Measurements from ENCODE around the gene RPS14. TPM values are rescaled to one million over a fixed set of nuclear protein-coding genes. Genes with fewer than 3 reads are reported as not detected.
"Not testable (repeated sequence)": the region's sequence is repeated elsewhere in the genome, so short reads cannot be mapped to it uniquely, and the experiment has no call there.

Gene RPS14
- total RNA-seq, 3 donors from 2014 or later: 2,955 to 3,473 (median 3,075) TPM

GRCh38 chr5:150487199-150488061, 37.9 kb upstream of the RPS14 start:
- peaks cover 10% of the 10 kb centered on the region for H3K27me3 Mint-ChIP-seq (ENCODE audit: low read depth)
- no peak for ATAC-seq
- H3K36me3 Mint-ChIP-seq (ENCODE audit: insufficient read depth): no peaks in the 10 kb centered on the region
- DNase-seq: no peak
- no peaks in the 10 kb centered on the region for H3K9me3 Mint-ChIP-seq
- H3K4me3 Mint-ChIP-seq: peak overlapping the region; percentile 62
- H3K4me1 Mint-ChIP-seq (ENCODE audit: low read depth): peaks cover 9% of the 10 kb centered on the region

GRCh38 chr5:150486402-150487198, 37.1 kb upstream of the RPS14 start:
- Mint-ChIP-seq H3K4me3 (peak overlapping the region; percentile 62), H3K4me1 (ENCODE audit: low read depth) (peaks cover 9% of the 10 kb centered on the region), H3K9me3 (no peaks in the 10 kb centered on the region), H3K27me3 (ENCODE audit: low read depth) (peaks cover 10% of the 10 kb centered on the region), H3K36me3 (ENCODE audit: insufficient read depth) (no peaks in the 10 kb centered on the region)
- peak; percentile 25 for DNase-seq
- ATAC-seq: peak; percentile 62

GRCh38 chr5:150485693-150486401, 36.3 kb upstream of the RPS14 start:
- peak; percentile 61 to 64 for ATAC-seq
- Mint-ChIP-seq H3K27me3 (ENCODE audit: low read depth) (peaks cover 10% of the 10 kb centered on the region), H3K4me3 (peak overlapping the region; percentile 74), H3K36me3 (ENCODE audit: insufficient read depth) (no peaks in the 10 kb centered on the region), H3K4me1 (ENCODE audit: low read depth) (peaks cover 9% of the 10 kb centered on the region), H3K9me3 (no peaks in the 10 kb centered on the region)
- DNase-seq: peak; percentile 11

- no peak for DNase-seq
- Mint-ChIP-seq H3K36me3 (ENCODE audit: insufficient read depth) (no peaks in the 10 kb centered on the region), H3K27me3 (ENCODE audit: low read depth) (peaks cover 10% of the 10 kb centered on the region), H3K9me3 (no peaks in the 10 kb centered on the region), H3K4me3 (peak overlapping the region; percentile 74), H3K4me1 (ENCODE audit: low read depth) (peaks cover 9% of the 10 kb centered on the region)
- no peak for ATAC-seq
Measured at GRCh38 chr5:150484964-150485692, 35.6 kb upstream of the RPS14 start.

GRCh38 chr5:150481972-150482406, 32.5 kb upstream of the RPS14 start:
- DNase-seq (no peak), ATAC-seq (no peak)
- H3K4me3 Mint-ChIP-seq: no peak overlapping the region
- no peaks in the 10 kb centered on the region for H3K36me3 Mint-ChIP-seq (ENCODE audit: insufficient read depth)
- peaks cover 4% of the 10 kb centered on the region for H3K27me3 Mint-ChIP-seq (ENCODE audit: low read depth)
- H3K9me3 Mint-ChIP-seq: no peaks in the 10 kb centered on the region
- H3K4me1 Mint-ChIP-seq (ENCODE audit: low read depth): peaks cover 3% of the 10 kb centered on the region

- ATAC-seq (no peak), DNase-seq (no peak)
- Mint-ChIP-seq H3K27me3 (ENCODE audit: low read depth) (peaks cover 4% of the 10 kb centered on the region), H3K4me3 (no peak overlapping the region), H3K9me3 (no peaks in the 10 kb centered on the region), H3K4me1 (ENCODE audit: low read depth) (peaks cover 2% of the 10 kb centered on the region), H3K36me3 (ENCODE audit: insufficient read depth) (no peaks in the 10 kb centered on the region)
Measured at GRCh38 chr5:150481708-150481965, 32.1 kb upstream of the RPS14 start.

- Mint-ChIP-seq H3K27me3 (ENCODE audit: low read depth) (no peaks in the 10 kb centered on the region), H3K4me3 (no peak overlapping the region), H3K36me3 (ENCODE audit: insufficient read depth) (no peaks in the 10 kb centered on the region), H3K9me3 (no peaks in the 10 kb centered on the region), H3K4me1 (ENCODE audit: low read depth) (no peaks in the 10 kb centered on the region)
- DNase-seq (no peak), ATAC-seq (no peak)
Measured at GRCh38 chr5:150479416-150479815, 29.9 kb upstream of the RPS14 start.

- not testable (repeated sequence) for H3K36me3 Mint-ChIP-seq (ENCODE audit: insufficient read depth); H3K4me3 Mint-ChIP-seq; H3K27me3 Mint-ChIP-seq (ENCODE audit: low read depth); DNase-seq; H3K4me1 Mint-ChIP-seq (ENCODE audit: low read depth); H3K9me3 Mint-ChIP-seq; ATAC-seq
Measured at GRCh38 chr5:150476568-150476967, 27.0 kb upstream of the RPS14 start.

- H3K9me3 Mint-ChIP-seq: no peaks in the 10 kb centered on the region
- H3K4me3 Mint-ChIP-seq: no peak overlapping the region
- ATAC-seq (no peak), DNase-seq (no peak)
- no peaks in the 10 kb centered on the region for H3K27me3 Mint-ChIP-seq (ENCODE audit: low read depth)
- H3K36me3 Mint-ChIP-seq (ENCODE audit: insufficient read depth): no peaks in the 10 kb centered on the region
- H3K4me1 Mint-ChIP-seq (ENCODE audit: low read depth): no peaks in the 10 kb centered on the region
Measured at GRCh38 chr5:150473673-150474358, 24.3 kb upstream of the RPS14 start.

GRCh38 chr5:150469718-150470469, 20.4 kb upstream of the RPS14 start:
- H3K4me3 Mint-ChIP-seq: no peak overlapping the region
- no peaks in the 10 kb centered on the region for H3K9me3 Mint-ChIP-seq
- no peaks in the 10 kb centered on the region for H3K36me3 Mint-ChIP-seq (ENCODE audit: insufficient read depth)
- ATAC-seq: no peak
- no peaks in the 10 kb centered on the region for H3K4me1 Mint-ChIP-seq (ENCODE audit: low read depth)
- no peaks in the 10 kb centered on the region for H3K27me3 Mint-ChIP-seq (ENCODE audit: low read depth)
- DNase-seq: no peak

GRCh38 chr5:150468206-150468605, 18.7 kb upstream of the RPS14 start:
- H3K9me3 Mint-ChIP-seq: no peaks in the 10 kb centered on the region
- DNase-seq: no peak

GRCh38 chr5:150465927-150466326, 16.4 kb upstream of the RPS14 start:
- DNase-seq: no peak
- no peaks in the 10 kb centered on the region for H3K27me3 Mint-ChIP-seq (ENCODE audit: low read depth)
- no peak for ATAC-seq
- no peaks in the 10 kb centered on the region for H3K9me3 Mint-ChIP-seq
- no peak overlapping the region for H3K4me3 Mint-ChIP-seq
- no peaks in the 10 kb centered on the region for H3K36me3 Mint-ChIP-seq (ENCODE audit: insufficient read depth)
- H3K4me1 Mint-ChIP-seq (ENCODE audit: low read depth): no peaks in the 10 kb centered on the region

More at GRCh38 chr5:150468206-150468605, 18.7 kb upstream of the RPS14 start:
- Mint-ChIP-seq H3K4me1 (ENCODE audit: low read depth) (no peaks in the 10 kb centered on the region), H3K4me3 (no peak overlapping the region), H3K36me3 (ENCODE audit: insufficient read depth) (no peaks in the 10 kb centered on the region), H3K27me3 (ENCODE audit: low read depth) (no peaks in the 10 kb centered on the region)
- no peak for ATAC-seq

GRCh38 chr5:150464554-150465012, 15.0 kb upstream of the RPS14 start:
- no peak overlapping the region for H3K4me3 Mint-ChIP-seq
- no peaks in the 10 kb centered on the region for H3K9me3 Mint-ChIP-seq
- ATAC-seq (no peak), DNase-seq (no peak)
- no peaks in the 10 kb centered on the region for H3K27me3 Mint-ChIP-seq (ENCODE audit: low read depth)
- H3K4me1 Mint-ChIP-seq (ENCODE audit: low read depth): peaks cover under 1% of the 10 kb centered on the region
- H3K36me3 Mint-ChIP-seq (ENCODE audit: insufficient read depth): no peaks in the 10 kb centered on the region

Measured in activated T-cell treated with anti-CD3 and anti-CD28 coated beads, Interleukin-2, amount 50 U/mL, for 4 hours (primary cell).